GM20000 (cell line): ENCODE results near the gene PAM.

Experiments used
- DNase-seq: peaks from one replicate; pipeline ENCODE4 v3.0.0; 2012; ENCODE audit warnings: low spot score
- CTCF ChIP-seq: IDR thresholded peaks from 2 replicates; pipeline ENCODE4 v1.5.1; 2012; ENCODE audit warnings: mild to moderate bottlenecking, control low read depth; ENCODE audit errors: extremely low read depth, missing control alignments

The PAM gene

GRCh38 chr5:102911973-102912372, 156.9 kb downstream of the PAM start:
- TF ChIP-seq CTCF = no peak
- DNase-seq = no peak

- no peak for DNase-seq
- no peak for TF ChIP-seq CTCF
These were observed 161.0 kb downstream of the PAM start for GRCh38 chr5:102916109-102916508.

- TF ChIP-seq CTCF = no peak
These were observed 164.0 kb downstream of the PAM start for GRCh38 chr5:102918986-102919610.

GRCh38 chr5:102920762-102921161, 165.7 kb downstream of the PAM start:
- no peak for DNase-seq
- TF ChIP-seq CTCF = no peak

More at GRCh38 chr5:102918986-102919610, 164.0 kb downstream of the PAM start:
- DNase-seq = no peak

GRCh38 chr5:102921341-102922044, 166.4 kb downstream of the PAM start:
- DNase-seq = no peak
- no peak for TF ChIP-seq CTCF

- DNase-seq = no peak
- TF ChIP-seq CTCF = no peak
These were observed 167.1 kb downstream of the PAM start for GRCh38 chr5:102922111-102922720.

- TF ChIP-seq CTCF = no peak
- DNase-seq = no peak
These were observed 167.8 kb downstream of the PAM start for GRCh38 chr5:102922799-102923477.
